Measurements from ENCODE around the gene SIVA1. TPM values are rescaled to one million over a fixed set of nuclear protein-coding genes. Genes with fewer than 3 reads are reported as not detected.

SIVA1 gene
- total RNA-seq, 4 donors from 2014 or later: 64.6 to 144 (median 115) TPM

- Histone ChIP-seq H3K4me1 (peaks cover 0 to 28% (median 0%) of the 10 kb centered on the region in 4 donors), H3K4me3 (no peak overlapping the region), H3K27me3 (no peaks in the 10 kb centered on the region), H3K27ac (no peak overlapping the region), H3K36me3 (peaks cover 0 to 47% (median 0%) of the 10 kb centered on the region in 3 donors), H3K9me3 (no peaks in the 10 kb centered on the region)
- TF ChIP-seq, protein P1, sequence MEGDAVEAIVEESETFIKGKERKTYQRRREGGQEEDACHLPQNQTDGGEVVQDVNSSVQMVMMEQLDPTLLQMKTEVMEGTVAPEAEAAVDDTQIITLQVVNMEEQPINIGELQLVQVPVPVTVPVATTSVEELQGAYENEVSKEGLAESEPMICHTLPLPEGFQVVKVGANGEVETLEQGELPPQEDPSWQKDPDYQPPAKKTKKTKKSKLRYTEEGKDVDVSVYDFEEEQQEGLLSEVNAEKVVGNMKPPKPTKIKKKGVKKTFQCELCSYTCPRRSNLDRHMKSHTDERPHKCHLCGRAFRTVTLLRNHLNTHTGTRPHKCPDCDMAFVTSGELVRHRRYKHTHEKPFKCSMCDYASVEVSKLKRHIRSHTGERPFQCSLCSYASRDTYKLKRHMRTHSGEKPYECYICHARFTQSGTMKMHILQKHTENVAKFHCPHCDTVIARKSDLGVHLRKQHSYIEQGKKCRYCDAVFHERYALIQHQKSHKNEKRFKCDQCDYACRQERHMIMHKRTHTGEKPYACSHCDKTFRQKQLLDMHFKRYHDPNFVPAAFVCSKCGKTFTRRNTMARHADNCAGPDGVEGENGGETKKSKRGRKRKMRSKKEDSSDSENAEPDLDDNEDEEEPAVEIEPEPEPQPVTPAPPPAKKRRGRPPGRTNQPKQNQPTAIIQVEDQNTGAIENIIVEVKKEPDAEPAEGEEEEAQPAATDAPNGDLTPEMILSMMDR (IDR thresholded peaks at IDR 0.05): no peak
- no peak for TF ChIP-seq POLR2A (IDR thresholded peaks at IDR 0.05)
- no peak for DNase-seq
Measured at GRCh38 chr14:104783484-104784217, 30.7 kb downstream of the SIVA1 start.

GRCh38 chr14:104784218-104784568 lies 31.2 kb downstream of the SIVA1 start:
- no peaks in the 10 kb centered on the region for H3K9me3 ChIP-seq
- H3K36me3 ChIP-seq: peaks cover 0 to 53% (median 0%) of the 10 kb centered on the region in 3 donors
- no peak overlapping the region for H3K27ac ChIP-seq

GRCh38 chr14:104784846-104785707 lies 32.1 kb downstream of the SIVA1 start:
- H3K36me3 ChIP-seq: peaks cover 0 to 53% (median 0%) of the 10 kb centered on the region in 3 donors
- no peak overlapping the region for H3K4me3 ChIP-seq
- DNase-seq: no peak
- no peaks in the 10 kb centered on the region for H3K27me3 ChIP-seq
- TF ChIP-seq, protein P1 (IDR thresholded peaks at IDR 0.05): no peak
- TF ChIP-seq POLR2A (IDR thresholded peaks at IDR 0.05): no peak
- H3K27ac ChIP-seq: no peak overlapping the region
- H3K4me1 ChIP-seq: peaks cover 0 to 32% (median 0%) of the 10 kb centered on the region in 4 donors
- no peaks in the 10 kb centered on the region for H3K9me3 ChIP-seq

More at GRCh38 chr14:104784218-104784568, 31.2 kb downstream of the SIVA1 start:
- H3K27me3 ChIP-seq: no peaks in the 10 kb centered on the region
- no peak for DNase-seq
- peaks cover 0 to 32% (median 0%) of the 10 kb centered on the region in 4 donors for H3K4me1 ChIP-seq
- H3K4me3 ChIP-seq: no peak overlapping the region
- TF ChIP-seq, protein P1 (IDR thresholded peaks at IDR 0.05): no peak
- TF ChIP-seq POLR2A (IDR thresholded peaks at IDR 0.05): no peak

- no peaks in the 10 kb centered on the region for H3K9me3 ChIP-seq
- peaks cover 0 to 53% (median 0%) of the 10 kb centered on the region in 3 donors for H3K36me3 ChIP-seq
- TF ChIP-seq, protein P1 (IDR thresholded peaks at IDR 0.05): no peak
- no peak for TF ChIP-seq POLR2A (IDR thresholded peaks at IDR 0.05)
- H3K4me1 ChIP-seq: peaks cover 0 to 32% (median 0%) of the 10 kb centered on the region in 4 donors
- H3K27me3 ChIP-seq: no peaks in the 10 kb centered on the region
- DNase-seq: no peak
- no peak overlapping the region for H3K4me3 ChIP-seq
- H3K27ac ChIP-seq: no peak overlapping the region
Measured at GRCh38 chr14:104785708-104786080, 32.7 kb downstream of the SIVA1 start.

DNA sequence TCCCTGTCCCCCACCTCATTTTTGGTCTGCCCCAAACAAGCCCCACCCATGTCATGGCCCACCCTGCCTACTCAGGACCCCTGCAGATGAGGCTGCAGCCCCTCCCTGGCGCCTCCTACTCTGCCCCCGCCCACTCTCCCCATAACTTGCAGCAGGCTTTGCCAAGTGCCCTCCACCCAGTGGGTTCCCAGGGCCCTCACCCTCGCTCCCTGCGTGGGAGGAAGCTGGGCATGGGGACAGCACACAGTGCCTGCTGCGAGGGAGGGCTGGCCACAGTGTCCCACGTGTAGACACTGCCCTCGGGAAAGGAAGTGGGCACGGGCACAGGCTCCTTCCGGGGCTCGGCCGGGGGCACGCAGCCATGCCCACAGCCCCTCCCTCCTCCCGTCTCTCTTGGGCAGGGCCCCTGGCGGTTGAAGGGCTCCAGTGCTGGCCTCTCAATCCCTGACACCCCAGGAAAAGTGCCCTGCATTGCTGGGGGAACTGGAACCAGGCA lies 33.2 kb downstream of the SIVA1 start:
- H3K9me3 ChIP-seq: no peaks in the 10 kb centered on the region
- no peak overlapping the region for H3K4me3 ChIP-seq
- no peaks in the 10 kb centered on the region for H3K27me3 ChIP-seq
- H3K27ac ChIP-seq: no peak overlapping the region
- H3K36me3 ChIP-seq: peaks cover 0 to 55% (median 0%) of the 10 kb centered on the region in 3 donors
- no peak for DNase-seq
- TF ChIP-seq, protein P1 (IDR thresholded peaks at IDR 0.05): no peak
- no peak for TF ChIP-seq POLR2A (IDR thresholded peaks at IDR 0.05)
- peaks cover 0 to 32% (median 0%) of the 10 kb centered on the region in 4 donors for H3K4me1 ChIP-seq
